Medulla oblongata (tissue), 1 donor: ENCODE results near the gene BSG.
A peak's percentile ranks its signal among the peaks of the same experiment; 100 is the strongest.
"Not testable (repeated sequence)": the region's sequence is repeated elsewhere in the genome, so short reads cannot be mapped to it uniquely, and the experiment has no call there.

Experiments
- DNase-seq: peaks from one replicate; pipeline ENCODE4 v3.0.0-alpha.2; 2015; ENCODE audit errors: extremely low spot score

Gene BSG

GRCh38 chr19:572743-573518 lies 535 bp downstream of the BSG start:
- DNase-seq: peak; percentile 34

- no peak for DNase-seq
Measured at GRCh38 chr19:573519-573825, 1.1 kb downstream of the BSG start.

- DNase-seq: peak; percentile 51
Measured at GRCh38 chr19:574658-575526, 2.5 kb downstream of the BSG start.

- peak; percentile 38 for DNase-seq
Measured at GRCh38 chr19:575527-576506, 3.4 kb downstream of the BSG start.

- no peak for DNase-seq
Measured at GRCh38 chr19:576768-577438, 4.5 kb downstream of the BSG start.

- no peak for DNase-seq
Measured at GRCh38 chr19:577439-578392, 5.3 kb downstream of the BSG start.

- no peak for DNase-seq
Measured at GRCh38 chr19:579111-579841, 6.9 kb downstream of the BSG start.

- DNase-seq: no peak
Measured at GRCh38 chr19:579842-580155, 7.4 kb downstream of the BSG start.

GRCh38 chr19:580274-580835 lies 8.0 kb downstream of the BSG start:
- no peak for DNase-seq

GRCh38 chr19:581399-582111 lies 9.2 kb downstream of the BSG start:
- no peak for DNase-seq

GRCh38 chr19:582497-583197 lies 10.3 kb downstream of the BSG start:
- no peak for DNase-seq

GRCh38 chr19:583198-583967 lies 11.0 kb downstream of the BSG start:
- no peak for DNase-seq

GRCh38 chr19:583968-584239 lies 11.5 kb downstream of the BSG start:
- DNase-seq: no peak

GRCh38 chr19:584240-585001 lies 12.0 kb downstream of the BSG start:
- peak; percentile 37 for DNase-seq

GRCh38 chr19:585146-585545 lies 12.8 kb downstream of the BSG start:
- not testable (repeated sequence) for DNase-seq

GRCh38 chr19:585551-586110 lies 13.2 kb downstream of the BSG start:
- no peak for DNase-seq
